Measurements from ENCODE around the gene CHSY1.

DNA sequence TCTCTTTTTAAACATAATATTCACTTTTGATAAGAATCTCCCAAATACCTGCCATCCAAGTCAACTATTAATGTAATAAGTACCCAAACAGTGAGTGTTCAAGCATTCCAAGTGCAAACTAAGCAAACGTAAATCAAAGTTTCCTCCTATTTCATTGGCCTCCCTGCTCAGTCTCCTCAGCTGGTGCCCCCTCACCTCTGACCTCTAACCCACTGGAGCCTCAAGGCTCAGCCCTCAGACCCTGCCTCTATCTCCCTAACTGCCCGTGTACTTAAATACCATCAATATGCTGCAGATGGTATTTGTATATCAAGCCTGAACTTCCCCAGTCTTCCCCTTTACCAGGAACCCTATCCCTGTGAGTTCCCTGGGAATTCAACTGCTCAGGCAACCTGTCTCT lies 31.8 kb downstream of the CHSY1 start:
- TF ChIP-seq, protein P1, sequence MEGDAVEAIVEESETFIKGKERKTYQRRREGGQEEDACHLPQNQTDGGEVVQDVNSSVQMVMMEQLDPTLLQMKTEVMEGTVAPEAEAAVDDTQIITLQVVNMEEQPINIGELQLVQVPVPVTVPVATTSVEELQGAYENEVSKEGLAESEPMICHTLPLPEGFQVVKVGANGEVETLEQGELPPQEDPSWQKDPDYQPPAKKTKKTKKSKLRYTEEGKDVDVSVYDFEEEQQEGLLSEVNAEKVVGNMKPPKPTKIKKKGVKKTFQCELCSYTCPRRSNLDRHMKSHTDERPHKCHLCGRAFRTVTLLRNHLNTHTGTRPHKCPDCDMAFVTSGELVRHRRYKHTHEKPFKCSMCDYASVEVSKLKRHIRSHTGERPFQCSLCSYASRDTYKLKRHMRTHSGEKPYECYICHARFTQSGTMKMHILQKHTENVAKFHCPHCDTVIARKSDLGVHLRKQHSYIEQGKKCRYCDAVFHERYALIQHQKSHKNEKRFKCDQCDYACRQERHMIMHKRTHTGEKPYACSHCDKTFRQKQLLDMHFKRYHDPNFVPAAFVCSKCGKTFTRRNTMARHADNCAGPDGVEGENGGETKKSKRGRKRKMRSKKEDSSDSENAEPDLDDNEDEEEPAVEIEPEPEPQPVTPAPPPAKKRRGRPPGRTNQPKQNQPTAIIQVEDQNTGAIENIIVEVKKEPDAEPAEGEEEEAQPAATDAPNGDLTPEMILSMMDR (IDR thresholded peaks at IDR 0.05): no peak
- TF ChIP-seq POLR2A (IDR thresholded peaks at IDR 0.05): no peak

All from testis (tissue), 2 donors.